ENCODE results near the gene SAMHD1. TPM values are rescaled to one million over a fixed set of nuclear protein-coding genes. Genes with fewer than 3 reads are reported as not detected.
"Not testable (repeated sequence)": the region's sequence is repeated elsewhere in the genome, so short reads cannot be mapped to it uniquely, and the experiment has no call there.

Gene SAMHD1
- total RNA-seq, 2 experiments from 2014 or later, result 29.9 to 33.5 TPM

DNA sequence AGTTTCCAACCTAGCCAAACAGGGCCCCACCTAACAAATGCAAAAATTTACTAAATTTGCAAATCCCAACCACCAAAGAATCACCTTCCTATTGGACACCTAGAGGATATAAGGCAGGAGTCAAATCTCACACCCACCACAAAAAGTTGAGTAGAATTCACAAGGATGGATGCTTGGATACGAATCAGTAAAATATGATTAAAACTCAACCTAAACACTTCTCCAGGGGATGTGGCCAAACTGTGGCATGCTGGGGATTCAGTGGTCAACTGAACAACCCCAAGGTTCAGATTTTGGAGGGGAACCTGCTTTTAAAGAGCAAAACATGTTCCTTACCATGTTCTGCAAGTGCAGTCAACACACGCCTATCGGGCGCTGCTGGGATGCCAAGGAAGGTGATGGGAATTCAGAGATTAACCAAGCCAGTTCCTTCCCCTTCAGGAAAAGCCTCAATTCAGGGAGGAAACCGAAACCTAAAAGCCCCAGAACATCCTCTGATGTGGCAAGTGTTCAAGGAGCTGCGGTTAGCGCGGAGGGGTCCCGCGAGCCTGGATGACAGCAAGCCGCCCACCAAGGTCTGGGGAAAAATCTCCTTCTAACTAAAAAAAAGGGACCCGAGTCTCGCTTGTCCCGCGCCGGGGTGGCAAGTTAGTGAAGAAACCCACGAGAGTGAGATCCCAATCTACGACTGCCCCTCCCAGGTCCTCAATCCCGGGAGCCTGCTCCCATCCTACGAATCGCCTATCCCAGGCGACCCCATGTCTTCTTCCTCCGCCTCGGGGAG lies 902 bp downstream of the SAMHD1 start:
- Mint-ChIP-seq H3K4me1 (ENCODE audit: low read depth) (peaks cover 43% of the 10 kb centered on the region), H3K27ac (peak overlapping the region; percentile 92), H3K36me3 (ENCODE audit: low read depth) (peaks cover 10% of the 10 kb centered on the region), H3K9me3 (no peaks in the 10 kb centered on the region), H3K27me3 (ENCODE audit: low read depth) (no peaks in the 10 kb centered on the region), H3K4me3 (peak overlapping the region; percentile 96)
- CTCF ChIA-PET, result no interaction called here
- DNase-seq, result peak; percentile 41
- intact Hi-C loops (cut with micrococcal nuclease), result loop anchor here (1.0 to 5.0 kb wide), 3 partner anchors 21 to 228 kb away; partner anchors contain the start of genes MROH8, RBL1 and RPN2

GRCh38 chr20:36941401-36941835 lies 10.1 kb downstream of the SAMHD1 start:
- no peak overlapping the region for H3K4me3 Mint-ChIP-seq
- no peak for DNase-seq
- no peaks in the 10 kb centered on the region for H3K27me3 Mint-ChIP-seq (ENCODE audit: low read depth)
- H3K4me1 Mint-ChIP-seq (ENCODE audit: low read depth), result peaks cover 76% of the 10 kb centered on the region
- H3K9me3 Mint-ChIP-seq, result no peaks in the 10 kb centered on the region
- H3K36me3 Mint-ChIP-seq (ENCODE audit: low read depth), result peaks cover 35% of the 10 kb centered on the region
- CTCF ChIA-PET, result no interaction called here
- intact Hi-C loops (cut with micrococcal nuclease), result no loop called here
- H3K27ac Mint-ChIP-seq, result peak overlapping the region; percentile 84

DNA sequence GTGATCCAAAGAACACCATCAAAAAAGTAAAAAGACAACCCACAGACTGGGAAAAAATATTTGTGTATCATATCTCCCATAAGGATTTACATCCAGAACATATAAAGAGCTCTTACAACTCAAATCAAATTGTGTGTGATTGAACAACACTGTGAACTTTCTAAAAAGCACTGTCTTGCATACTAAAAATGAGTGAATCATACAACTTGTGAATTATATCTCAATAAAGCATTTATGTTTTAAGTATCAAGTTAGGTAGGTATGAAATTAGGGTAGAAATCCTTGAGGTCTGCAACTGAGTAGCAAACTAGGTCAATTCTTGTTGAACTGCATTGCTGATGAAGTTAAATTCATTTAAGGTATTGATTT lies 14.1 kb downstream of the SAMHD1 start:
- Mint-ChIP-seq H3K27me3 (ENCODE audit: low read depth) (no peaks in the 10 kb centered on the region), H3K4me1 (ENCODE audit: low read depth) (peaks cover 60% of the 10 kb centered on the region), H3K4me3 (no peak overlapping the region), H3K9me3 (no peaks in the 10 kb centered on the region), H3K36me3 (ENCODE audit: low read depth) (peaks cover 27% of the 10 kb centered on the region), H3K27ac (peak overlapping the region; percentile 74)
- intact Hi-C loops (cut with micrococcal nuclease), result loop anchor here (5.0 kb wide), 1 partner anchor 35 kb away; no protein-coding TSS in a partner anchor
- CTCF ChIA-PET, result interaction anchor here (1.5 kb wide), 1 partner anchor 18 kb away, joined by 7 read pairs; no protein-coding TSS in a partner anchor
- DNase-seq, result no peak

DNA sequence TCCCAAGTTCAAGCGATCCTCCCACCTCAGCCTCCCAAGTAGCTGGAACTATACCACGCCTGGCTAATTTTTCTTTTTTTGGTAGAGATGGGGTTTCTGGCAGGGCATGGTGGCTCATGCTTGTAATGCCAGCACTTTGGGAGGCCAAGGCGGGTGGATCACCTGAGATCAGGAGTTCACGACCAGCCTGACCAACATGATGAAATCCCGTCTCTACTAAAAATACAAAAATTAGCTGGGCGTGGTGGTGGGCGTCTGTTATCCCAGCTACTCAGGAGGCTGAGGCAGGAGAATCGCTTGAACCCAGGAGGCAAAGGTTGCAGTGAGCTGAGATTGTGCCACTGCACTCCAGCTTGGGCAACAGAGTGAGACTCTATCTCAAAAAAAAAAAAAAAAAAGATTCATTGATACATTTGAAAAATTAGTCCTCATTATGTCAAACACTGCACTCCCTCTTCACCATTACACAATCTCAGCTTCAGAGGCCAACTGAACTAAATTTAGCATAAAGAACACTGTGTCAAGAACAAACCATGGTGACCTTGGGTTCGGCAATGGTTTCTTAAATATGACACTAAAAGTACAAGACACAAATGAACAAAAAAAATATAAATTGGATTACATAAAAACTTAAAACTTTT lies 14.6 kb downstream of the SAMHD1 start:
- H3K27me3 Mint-ChIP-seq (ENCODE audit: low read depth); H3K4me3 Mint-ChIP-seq; DNase-seq; H3K9me3 Mint-ChIP-seq: not testable (repeated sequence)
- peak overlapping the region; percentile 74 for H3K27ac Mint-ChIP-seq
- H3K36me3 Mint-ChIP-seq (ENCODE audit: low read depth), result peaks cover 30% of the 10 kb centered on the region
- intact Hi-C loops (cut with micrococcal nuclease), result loop anchor here (5.0 kb wide), 1 partner anchor 35 kb away; no protein-coding TSS in a partner anchor
- CTCF ChIA-PET, result interaction anchor here (0.7 to 1.5 kb wide), 4 partner anchors 14 to 30 kb away, joined by 3 to 7 read pairs (median 3); no protein-coding TSS in a partner anchor
- peaks cover 60% of the 10 kb centered on the region for H3K4me1 Mint-ChIP-seq (ENCODE audit: low read depth)

DNA sequence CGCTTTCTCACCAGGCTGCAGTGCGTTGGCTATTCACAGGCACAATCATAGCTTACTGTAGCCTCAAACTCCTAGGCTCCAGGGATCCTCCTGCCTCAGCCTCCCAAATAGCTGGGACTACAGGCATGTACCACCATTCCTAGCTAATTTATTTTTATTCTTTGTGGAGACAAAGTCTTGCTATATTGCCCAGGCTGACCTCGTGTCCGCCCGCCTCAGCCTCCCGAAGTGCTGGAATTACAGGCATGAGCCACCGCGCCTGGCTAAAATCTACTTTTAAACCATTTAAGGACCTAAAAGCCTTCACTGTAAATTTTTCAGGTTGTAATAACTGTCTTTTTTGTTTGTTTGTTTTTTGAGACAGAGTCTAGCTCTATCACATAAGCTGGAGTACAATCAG lies 15.2 kb downstream of the SAMHD1 start:
- Mint-ChIP-seq H3K36me3 (ENCODE audit: low read depth) (peaks cover 31% of the 10 kb centered on the region), H3K9me3 (no peaks in the 10 kb centered on the region), H3K4me1 (ENCODE audit: low read depth) (peaks cover 60% of the 10 kb centered on the region), H3K4me3 (no peak overlapping the region), H3K27me3 (ENCODE audit: low read depth) (no peaks in the 10 kb centered on the region), H3K27ac (peak overlapping the region; percentile 74)
- CTCF ChIA-PET, result interaction anchor here (0.7 to 1.5 kb wide), 4 partner anchors 14 to 29 kb away, joined by 3 to 7 read pairs (median 3); no protein-coding TSS in a partner anchor
- intact Hi-C loops (cut with micrococcal nuclease), result loop anchor here (5.0 kb wide), 1 partner anchor 36 kb away; no protein-coding TSS in a partner anchor
- no peak for DNase-seq

DNA sequence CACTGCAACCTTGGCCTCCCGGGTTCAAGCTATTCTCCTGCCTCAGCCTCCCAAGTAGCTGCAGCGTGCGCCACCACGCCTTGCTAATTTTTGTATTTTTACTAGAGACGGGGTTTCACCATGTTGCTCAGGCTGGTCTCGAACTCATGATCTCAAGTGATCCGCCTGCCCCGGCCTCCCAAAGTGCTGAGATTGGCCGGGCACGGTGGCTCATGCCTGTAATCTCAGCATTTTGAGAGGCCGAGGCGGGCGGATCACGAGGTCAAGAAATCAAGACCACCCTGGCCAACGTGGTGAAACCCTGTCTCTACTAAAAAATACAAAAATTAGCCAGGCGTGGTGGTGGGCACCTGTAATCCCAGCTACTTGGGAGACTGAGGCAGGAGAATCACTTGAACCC lies 17.9 kb downstream of the SAMHD1 start:
- intact Hi-C loops (cut with micrococcal nuclease); H3K9me3 Mint-ChIP-seq; H3K4me3 Mint-ChIP-seq; H3K27me3 Mint-ChIP-seq (ENCODE audit: low read depth); H3K27ac Mint-ChIP-seq; DNase-seq: not testable (repeated sequence)
- H3K36me3 Mint-ChIP-seq (ENCODE audit: low read depth), result peaks cover 45% of the 10 kb centered on the region
- H3K4me1 Mint-ChIP-seq (ENCODE audit: low read depth), result peaks cover 63% of the 10 kb centered on the region
- CTCF ChIA-PET, result interaction anchor here (1.0 kb wide), 1 partner anchor 14 kb away, joined by 5 read pairs; no protein-coding TSS in a partner anchor

GRCh38 chr20:36932476-36933426 lies 18.8 kb downstream of the SAMHD1 start:
- Mint-ChIP-seq H3K4me3 (no peak overlapping the region), H3K27ac (peak overlapping the region; percentile 57), H3K27me3 (ENCODE audit: low read depth) (no peaks in the 10 kb centered on the region), H3K36me3 (ENCODE audit: low read depth) (peaks cover 47% of the 10 kb centered on the region), H3K9me3 (no peaks in the 10 kb centered on the region), H3K4me1 (ENCODE audit: low read depth) (peaks cover 63% of the 10 kb centered on the region)
- CTCF ChIA-PET, result interaction anchor here (0.6 to 1.0 kb wide), 2 partner anchors 13 to 25 kb away, joined by 3 to 5 read pairs; no protein-coding TSS in a partner anchor
- intact Hi-C loops (cut with micrococcal nuclease), result no loop called here
- no peak for DNase-seq

GRCh38 chr20:36932067-36932466 lies 19.4 kb downstream of the SAMHD1 start:
- CTCF ChIA-PET, result interaction anchor here (0.6 kb wide), 1 partner anchor 26 kb away, joined by 3 read pairs; no protein-coding TSS in a partner anchor
- intact Hi-C loops (cut with micrococcal nuclease); H3K27me3 Mint-ChIP-seq (ENCODE audit: low read depth); DNase-seq; H3K9me3 Mint-ChIP-seq; H3K4me3 Mint-ChIP-seq: not testable (repeated sequence)
- H3K4me1 Mint-ChIP-seq (ENCODE audit: low read depth), result peaks cover 57% of the 10 kb centered on the region
- H3K27ac Mint-ChIP-seq, result peak overlapping the region; percentile 56
- H3K36me3 Mint-ChIP-seq (ENCODE audit: low read depth), result peaks cover 47% of the 10 kb centered on the region

- H3K27me3 Mint-ChIP-seq (ENCODE audit: low read depth), result no peaks in the 10 kb centered on the region
- no peak for DNase-seq
- H3K27ac Mint-ChIP-seq, result peak overlapping the region; percentile 87
- no peak overlapping the region for H3K4me3 Mint-ChIP-seq
- intact Hi-C loops (cut with micrococcal nuclease), result loop anchor here (2.0 kb wide), 1 partner anchor 15 kb away; no protein-coding TSS in a partner anchor
- H3K4me1 Mint-ChIP-seq (ENCODE audit: low read depth), result peaks cover 62% of the 10 kb centered on the region
- H3K36me3 Mint-ChIP-seq (ENCODE audit: low read depth), result peaks cover 57% of the 10 kb centered on the region
- CTCF ChIA-PET, result interaction anchor here (0.6 to 1.4 kb wide), 2 partner anchors 10 to 457 kb away, joined by 3 read pairs; no protein-coding TSS in a partner anchor
- no peaks in the 10 kb centered on the region for H3K9me3 Mint-ChIP-seq
Measured at GRCh38 chr20:36929691-36930090, 21.8 kb downstream of the SAMHD1 start.

- peaks cover 65% of the 10 kb centered on the region for H3K4me1 Mint-ChIP-seq (ENCODE audit: low read depth)
- no peak for DNase-seq
- H3K4me3 Mint-ChIP-seq, result no peak overlapping the region
- H3K27me3 Mint-ChIP-seq (ENCODE audit: low read depth), result no peaks in the 10 kb centered on the region
- peak overlapping the region; percentile 87 for H3K27ac Mint-ChIP-seq
- no peaks in the 10 kb centered on the region for H3K9me3 Mint-ChIP-seq
- intact Hi-C loops (cut with micrococcal nuclease), result no loop called here
- peaks cover 58% of the 10 kb centered on the region for H3K36me3 Mint-ChIP-seq (ENCODE audit: low read depth)
- CTCF ChIA-PET, result interaction anchor here (0.6 kb wide), 1 partner anchor 10 kb away, joined by 4 read pairs; no protein-coding TSS in a partner anchor
Measured at GRCh38 chr20:36929290-36929689, 22.2 kb downstream of the SAMHD1 start.

DNA sequence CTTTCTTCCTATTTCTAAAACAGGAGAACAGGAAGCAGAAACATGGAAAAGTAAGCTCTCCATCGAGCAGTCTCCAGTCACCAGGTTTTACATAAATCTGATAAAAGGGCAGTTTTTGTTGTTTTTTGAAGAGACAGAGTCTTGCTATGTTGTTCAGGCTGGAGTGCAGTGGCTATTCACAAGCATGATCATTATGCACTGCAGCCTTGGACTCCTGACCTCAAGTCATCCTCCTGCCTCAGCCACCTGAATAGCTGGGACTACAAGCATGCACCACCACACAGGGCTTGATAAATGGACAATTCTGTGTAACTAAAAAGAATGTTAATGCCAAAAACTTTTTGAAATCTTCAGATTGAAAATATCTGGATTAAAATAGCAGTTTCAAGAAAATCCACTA lies 23.8 kb downstream of the SAMHD1 start:
- intact Hi-C loops (cut with micrococcal nuclease), result no loop called here
- peaks cover 68% of the 10 kb centered on the region for H3K4me1 Mint-ChIP-seq (ENCODE audit: low read depth)

More for the DNA sequence above, 23.8 kb downstream of the SAMHD1 start:
- DNase-seq, result no peak
- no peak overlapping the region for H3K4me3 Mint-ChIP-seq
- no peaks in the 10 kb centered on the region for H3K27me3 Mint-ChIP-seq (ENCODE audit: low read depth)
- CTCF ChIA-PET, result no interaction called here
- H3K27ac Mint-ChIP-seq, result no peak overlapping the region
- H3K36me3 Mint-ChIP-seq (ENCODE audit: low read depth), result peaks cover 55% of the 10 kb centered on the region
- no peaks in the 10 kb centered on the region for H3K9me3 Mint-ChIP-seq

Measured in activated naive CD4-positive, alpha-beta T cell treated with anti-CD3 and anti-CD28 coated beads for 36 hours (primary cell).